ENCODE data around the gene EIF3M.
"Not testable (repeated sequence)": the region's sequence is repeated elsewhere in the genome, so short reads cannot be mapped to it uniquely, and the experiment has no call there.

The EIF3M gene

DNA sequence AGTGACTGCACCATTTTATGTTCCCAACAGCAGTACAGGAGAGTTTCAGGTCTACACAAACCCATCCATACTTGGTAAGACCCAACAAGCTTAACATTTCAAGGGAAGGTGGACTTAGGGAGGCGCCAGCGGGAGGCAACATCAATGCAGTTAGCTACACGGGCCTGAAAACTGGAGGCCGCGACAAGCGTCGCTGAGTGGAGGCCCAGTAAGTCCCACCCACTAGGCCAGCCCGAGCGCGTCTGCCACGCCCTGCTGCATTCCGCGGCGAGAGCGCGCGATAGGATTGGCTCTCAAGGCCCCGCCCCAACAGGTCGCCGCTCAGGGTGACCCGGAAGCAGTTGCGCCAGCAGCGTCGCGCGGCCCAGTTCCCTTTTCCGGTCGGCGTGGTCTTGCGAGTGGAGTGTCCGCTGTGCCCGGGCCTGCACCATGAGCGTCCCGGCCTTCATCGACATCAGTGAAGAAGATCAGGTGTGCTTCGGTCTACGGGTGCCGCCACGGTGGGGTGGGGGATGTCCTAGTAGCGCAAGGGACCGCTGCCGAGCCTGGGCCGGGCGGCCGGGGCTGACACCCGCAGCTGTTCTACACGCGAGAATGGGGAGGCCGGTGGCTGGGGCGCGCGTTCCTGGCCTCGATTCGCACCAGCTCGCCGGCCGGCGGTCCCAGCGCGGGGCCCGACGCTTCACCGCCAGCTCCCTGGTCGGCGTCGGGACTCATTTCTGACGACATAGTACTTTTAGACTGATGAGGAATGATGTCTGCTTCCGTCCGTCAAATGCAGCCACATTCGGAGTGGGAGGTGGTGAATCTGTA, at the start of gene EIF3M:
EIF3M (plus strand) TSS at position 373 of the 813 bp plus-strand sequence; CDS start at position 430, 57 bp downstream.
- peak; percentile 95 to 98 (median 96) for DNase-seq

DNA sequence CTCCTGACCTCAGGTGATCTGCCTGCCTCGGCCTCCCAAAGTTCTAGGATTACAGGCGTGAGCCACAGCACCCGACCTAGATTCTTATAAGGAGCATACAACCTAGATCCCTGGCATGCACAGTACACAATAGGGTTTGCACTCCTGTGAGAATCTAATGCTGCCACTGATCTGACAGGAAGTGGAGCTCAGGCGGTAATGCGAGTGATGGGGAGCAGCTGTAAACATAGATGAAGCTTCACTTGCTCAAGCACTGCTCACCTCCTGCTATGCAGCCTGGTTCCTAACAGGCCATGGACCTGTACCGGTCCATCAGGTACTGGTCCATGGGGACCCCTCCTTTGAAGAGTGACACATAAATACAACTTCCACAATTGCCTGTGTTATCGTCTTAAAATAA, 44.8 kb upstream of the EIF3M start:
- DNase-seq, result no peak

GRCh38 chr11:32549611-32550187, 33.9 kb upstream of the EIF3M start:
- DNase-seq, result no peak

- no peak for DNase-seq
Measured at GRCh38 chr11:32550207-32550606, 33.4 kb upstream of the EIF3M start.

GRCh38 chr11:32555091-32555490, 28.5 kb upstream of the EIF3M start:
- DNase-seq, result peak in 1 of 3 experiments; percentile 10

DNA sequence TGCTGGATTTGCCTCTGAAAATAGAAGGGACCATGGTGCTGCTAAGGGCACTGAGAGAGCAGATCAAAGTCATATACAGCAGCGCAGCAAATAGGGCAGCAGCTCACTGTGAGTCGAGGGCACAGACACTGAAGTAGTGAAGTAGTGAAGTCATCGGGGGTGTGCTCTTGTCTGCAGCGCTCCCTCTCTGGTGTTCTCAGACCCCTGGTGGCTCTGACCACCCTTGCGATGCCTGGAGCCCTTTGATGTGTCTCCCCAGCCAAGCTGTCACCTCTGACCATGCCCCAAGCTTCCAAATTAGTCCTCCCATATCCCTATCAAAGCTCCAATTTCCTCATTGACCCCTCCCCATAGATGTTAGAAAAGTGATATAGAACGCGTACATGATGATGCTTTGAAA, 27.7 kb upstream of the EIF3M start:
- DNase-seq, result no peak

- no peak for DNase-seq
Measured at GRCh38 chr11:32561835-32562234, 21.8 kb upstream of the EIF3M start.

- peak in 1 of 3 experiments; percentile 83 for DNase-seq
Measured at GRCh38 chr11:32562839-32563599, 20.6 kb upstream of the EIF3M start.

- no peak for DNase-seq
Measured at GRCh38 chr11:32563600-32563959, 20.1 kb upstream of the EIF3M start.

- no peak for DNase-seq
Measured at GRCh38 chr11:32566517-32566916, 17.1 kb upstream of the EIF3M start.

DNA sequence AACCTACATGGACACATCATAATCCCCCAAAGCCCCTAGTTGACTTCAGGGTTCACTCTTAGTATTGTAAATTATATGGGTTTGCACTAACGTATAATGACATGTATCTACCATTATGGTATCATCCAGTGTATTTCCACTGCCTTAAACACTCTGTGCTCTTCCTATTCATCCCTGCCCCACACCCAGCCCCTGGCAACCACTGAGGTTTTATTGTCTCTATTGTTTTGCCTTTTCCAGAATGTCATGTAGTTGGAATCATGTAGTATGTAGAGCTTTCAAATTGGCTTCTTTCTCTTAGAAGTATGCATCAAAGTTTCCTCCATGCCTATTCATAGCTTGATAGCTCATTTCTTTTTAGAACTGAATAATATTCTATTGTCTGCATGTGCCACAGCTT, 16.5 kb upstream of the EIF3M start:
- no peak for DNase-seq

GRCh38 chr11:32569313-32569881, 14.2 kb upstream of the EIF3M start:
- DNase-seq, result no peak

- DNase-seq, result no peak
Measured at GRCh38 chr11:32571039-32571438, 12.6 kb upstream of the EIF3M start.

GRCh38 chr11:32573228-32573627, 10.4 kb upstream of the EIF3M start:
- no peak for DNase-seq

- DNase-seq, result no peak
Measured at GRCh38 chr11:32574421-32574820, 9.2 kb upstream of the EIF3M start.

GRCh38 chr11:32575070-32575469, 8.6 kb upstream of the EIF3M start:
- no peak for DNase-seq

GRCh38 chr11:32576456-32576855, 7.2 kb upstream of the EIF3M start:
- no peak for DNase-seq

DNA sequence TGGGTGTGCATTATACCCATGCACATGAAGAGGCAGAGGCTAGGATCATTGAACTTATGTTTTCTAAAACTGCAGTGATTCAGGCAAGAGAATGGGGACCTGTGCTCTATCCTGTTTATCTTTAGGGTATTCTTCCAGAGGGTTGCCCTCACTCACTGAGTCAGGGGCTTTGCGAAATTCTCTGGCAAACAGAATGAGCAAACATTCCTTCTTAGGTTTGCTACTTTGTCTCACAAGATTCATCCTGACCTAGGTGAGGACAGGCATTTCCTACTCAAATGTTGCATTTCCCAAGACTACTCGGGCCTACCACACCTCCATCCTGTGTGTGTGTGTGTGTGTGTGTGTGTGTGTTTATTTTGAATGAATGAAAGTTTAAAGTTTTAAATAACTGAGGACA, 2.7 kb upstream of the EIF3M start:
- DNase-seq, result no peak

GRCh38 chr11:32581556-32581955, 2.1 kb upstream of the EIF3M start:
- DNase-seq, result no peak

GRCh38 chr11:32584921-32585320, 1.3 kb downstream of the EIF3M start:
- DNase-seq, result no peak

DNA sequence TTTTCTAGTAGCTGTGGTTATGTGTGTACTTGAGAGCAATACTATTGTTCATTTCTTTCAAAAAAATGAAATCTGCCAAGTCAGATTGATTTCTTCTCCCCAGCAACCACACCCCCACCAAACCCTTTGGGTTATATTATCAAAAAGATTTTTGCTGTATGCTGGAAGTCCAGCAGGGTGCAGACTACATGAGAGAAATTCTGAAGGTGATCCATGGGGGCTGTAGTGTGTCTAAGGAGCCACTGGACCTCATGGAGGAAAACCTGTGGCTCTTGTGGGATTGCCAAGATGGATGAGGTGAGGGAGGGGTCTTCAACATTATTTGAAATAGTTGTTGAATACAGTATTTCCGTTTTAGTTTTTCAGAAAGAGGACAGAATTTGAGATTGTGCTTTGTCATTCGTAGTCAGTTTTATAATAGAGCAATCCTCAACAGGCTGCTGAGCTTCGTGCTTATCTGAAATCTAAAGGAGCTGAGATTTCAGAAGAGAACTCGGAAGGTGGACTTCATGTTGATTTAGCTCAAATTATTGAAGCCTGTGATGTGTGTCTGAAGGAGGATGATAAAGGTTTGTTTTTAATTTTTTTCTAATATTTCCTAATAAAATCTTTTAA, 3.1 kb downstream of the EIF3M start:
- DNase-seq, result no peak

- no peak for DNase-seq
Measured at GRCh38 chr11:32594272-32594671, 10.6 kb downstream of the EIF3M start.

- not testable (repeated sequence) for DNase-seq
Measured at GRCh38 chr11:32596114-32596513, 12.5 kb downstream of the EIF3M start.
